ENCODE measurements around the gene SHISA5. TPM values are rescaled to one million over a fixed set of nuclear protein-coding genes. Genes with fewer than 3 reads are reported as not detected.

SHISA5 gene
- total and polyA plus RNA-seq, 2 of the 8 experiments (the other 6 are each of a cell fraction or from before 2014, with no cell fraction given): 196 to 315 TPM

- no peak for FAIRE-seq
- H3K4ac ChIP-seq (replicated peaks; ENCODE audit: insufficient read length, low read depth, low read length): no peak overlapping the region
- TF ChIP-seq POU5F1 (IDR thresholded peaks at IDR 0.05; ENCODE audit: low read depth, low read length) (no peak), POLR2A (IDR thresholded peaks at IDR 0.05; ENCODE audit: control extremely low read depth in 1 of 2, low read depth in 2 of 2, low read length in 2 of 2) (no peak), ATF3 (IDR thresholded peaks at IDR 0.05; ENCODE audit: insufficient read depth, low read depth, low read length) (no peak), YY1 (IDR thresholded peaks at IDR 0.05; ENCODE audit: low read depth, low read length) (no peak), POLR2AphosphoS5 (IDR thresholded peaks at IDR 0.05; ENCODE audit: low read depth, low read length) (no peak), TAF1 (IDR thresholded peaks at IDR 0.05; ENCODE audit: low read depth, low read length) (no peak), BCL11A (IDR thresholded peaks at IDR 0.05; ENCODE audit: low read depth in 2 of 2, low read length in 2 of 2) (no peak), SP1 (IDR thresholded peaks at IDR 0.05; ENCODE audit: low read depth, low read length) (no peak), CTBP2 (IDR thresholded peaks at IDR 0.05; ENCODE audit: borderline replicate concordance, insufficient read depth, insufficient read length, low read length) (no peak), ATF2 (IDR thresholded peaks at IDR 0.05; ENCODE audit: low read length) (no peak), CEBPB (IDR thresholded peaks at IDR 0.05; ENCODE audit: low read depth, low read length) (no peak), ASH2L (IDR thresholded peaks at IDR 0.05; ENCODE audit: low read length) (no peak), SP4 (IDR thresholded peaks at IDR 0.05; ENCODE audit: low read length) (no peak)
Measured at GRCh38 chr3:48518638-48519276, 14.8 kb upstream of the SHISA5 start.

More at GRCh38 chr3:48518638-48519276, 14.8 kb upstream of the SHISA5 start:
- no peak overlapping the region for H3K27ac ChIP-seq (ENCODE audit: low read depth, low read length)
- no peaks in the 10 kb centered on the region for H3K27me3 ChIP-seq (replicated peaks in 1 of 4; ENCODE audit: control insufficient read depth in 3 of 4, extremely low read depth in 1 of 4, insufficient read depth in 3 of 4, low read length in 3 of 4)
- ChIA-PET POLR2A (ENCODE audit: partially characterized antibody) (no interaction called here), CTCF (ENCODE audit: partially characterized antibody) (interaction anchor here (0.6 to 1.4 kb wide), 5 partner anchors 10 to 83 kb away, joined by 3 to 4 read pairs (median 4); no protein-coding TSS in a partner anchor)
- H3K79me1 ChIP-seq (ENCODE audit: low read depth, low read length): no peaks in the 10 kb centered on the region
- no peak overlapping the region for H3K18ac ChIP-seq (ENCODE audit: extremely low read depth, low read length)
- H2BK5ac ChIP-seq (ENCODE audit: low read depth, low read length): no peak overlapping the region
- no peak overlapping the region for H2BK20ac ChIP-seq (ENCODE audit: low read length)
- H3K79me2 ChIP-seq (ENCODE audit: control insufficient read depth in 1 of 2, insufficient read depth in 2 of 2, low read length in 2 of 2): no peaks in the 10 kb centered on the region
- H2AK5ac ChIP-seq (ENCODE audit: low read depth, low read length): no peak overlapping the region
- no peak overlapping the region for H3K4me2 ChIP-seq (ENCODE audit: insufficient read depth in 1 of 2, low read depth in 2 of 2, low read length in 2 of 2)
- H3K56ac ChIP-seq (replicated peaks; ENCODE audit: insufficient read length, low read depth, low read length): no peak overlapping the region
- no peak overlapping the region; a peak in 1 of 7 replicates for H3K9ac ChIP-seq (replicated peaks in 1 of 4; ENCODE audit: extremely low read depth in 1 of 4, low read depth in 3 of 4, low read length in 3 of 4)
- H4K20me1 ChIP-seq (replicated peaks in 1 of 2; ENCODE audit: control insufficient read depth in 1 of 2, insufficient read depth in 2 of 2, low read length in 2 of 2): peaks cover 2 to 3% of the 10 kb centered on the region in 2 experiments
- no peak for DNase-seq (ENCODE audit: low read depth in 1 of 2, low spot score in 2 of 2)
- H3K36me3 ChIP-seq (ENCODE audit: control insufficient read depth in 2 of 4, insufficient read depth in 4 of 4, low read length in 3 of 4): peaks cover 2 to 7% (median 5%) of the 10 kb centered on the region in 4 experiments; a peak in 5 of 8 replicates
- H3K23ac ChIP-seq (ENCODE audit: insufficient read length): no peak overlapping the region
- H3K4me1 ChIP-seq (replicated peaks in 1 of 4; ENCODE audit: control insufficient read depth in 3 of 4, insufficient read depth in 4 of 4, low read length in 3 of 4): no peaks in the 10 kb centered on the region
- no peak overlapping the region for H4K91ac ChIP-seq (replicated peaks; ENCODE audit: insufficient read length, low read length)
- no peak overlapping the region for H2BK12ac ChIP-seq (ENCODE audit: low read depth, low read length)
- no peak overlapping the region for H2BK120ac ChIP-seq (replicated peaks; ENCODE audit: low read depth, low read length)
- H3K4me3 ChIP-seq (ENCODE audit: extremely low read depth in 1 of 4, insufficient read depth in 2 of 4, low read depth in 3 of 4, low read length in 4 of 4): no peak overlapping the region
- H3K9me3 ChIP-seq (ENCODE audit: insufficient read depth in 2 of 2, low read depth in 1 of 2, low read length in 1 of 2): no peaks in the 10 kb centered on the region
- H4K8ac ChIP-seq (ENCODE audit: extremely low read depth, insufficient read depth, low read length): no peak overlapping the region
- 79% methylated on average over 11 of the region's 12 CpGs; no CpG with 5 or more reads in 1 of the 2 experiments for WGBS, 2 experiments (ENCODE audit: extremely low coverage in 1 of 2, insufficient coverage in 1 of 2, insufficient read length in 1 of 2, insufficient replicate concordance in 2 of 2, low coverage in 1 of 2, low lambda C conversion rate in 2 of 2, missing lambda C conversion rate in 1 of 2)
- H2AFZ ChIP-seq (ENCODE audit: low read length): no peak overlapping the region
- H4K5ac ChIP-seq (ENCODE audit: insufficient read length, low read depth, low read length): no peak overlapping the region
- no peaks in the 10 kb centered on the region for H3K23me2 ChIP-seq (ENCODE audit: low read depth, low read length)
- H3K14ac ChIP-seq (ENCODE audit: insufficient read length): no peak overlapping the region
- no peak overlapping the region for H2BK15ac ChIP-seq (ENCODE audit: low read length)

Measured in H1 (cell line).